ENCODE data around the gene SLC6A20. TPM values are rescaled to one million over a fixed set of nuclear protein-coding genes. Genes with fewer than 3 reads are reported as not detected.
A peak's percentile ranks its signal among the peaks of the same experiment; 100 is the strongest.
"Not testable (repeated sequence)": the region's sequence is repeated elsewhere in the genome, so short reads cannot be mapped to it uniquely, and the experiment has no call there.

Gene SLC6A20
- total RNA-seq, 2 experiments from 2014 or later: not detected

- H3K36me3 Mint-ChIP-seq (ENCODE audit: low read depth): peaks cover 3% of the 10 kb centered on the region
- CTCF ChIA-PET: interaction anchor here (0.7 to 1.3 kb wide), 2 partner anchors 179 to 327 kb away, joined by 3 read pairs; no protein-coding TSS in a partner anchor
- no peaks in the 10 kb centered on the region for H3K27me3 Mint-ChIP-seq
- POLR2A ChIA-PET: no interaction called here
- DNase-seq (no peak), ATAC-seq (no peak)
- no peak overlapping the region for H3K27ac Mint-ChIP-seq
- no peaks in the 10 kb centered on the region for H3K9me3 Mint-ChIP-seq (ENCODE audit: low read depth)
- H3K4me1 Mint-ChIP-seq: no peaks in the 10 kb centered on the region
- intact Hi-C loops (cut with DNase I, micrococcal nuclease): no loop called here
- H3K4me3 Mint-ChIP-seq: no peak overlapping the region
Measured at GRCh38 chr3:45751537-45752242, 44.6 kb downstream of the SLC6A20 start.

GRCh38 chr3:45749880-45750279 lies 46.5 kb downstream of the SLC6A20 start:
- Mint-ChIP-seq H3K27ac (no peak overlapping the region), H3K27me3 (no peaks in the 10 kb centered on the region), H3K36me3 (ENCODE audit: low read depth) (peaks cover 9% of the 10 kb centered on the region), H3K9me3 (ENCODE audit: low read depth) (no peaks in the 10 kb centered on the region), H3K4me3 (no peak overlapping the region), H3K4me1 (no peaks in the 10 kb centered on the region)
- ATAC-seq (no peak), DNase-seq (no peak)
- intact Hi-C loops (cut with DNase I, micrococcal nuclease): no loop called here
- CTCF ChIA-PET: interaction anchor here (0.5 to 1.0 kb wide), 3 partner anchors 59 to 711 kb away, joined by 3 read pairs; no protein-coding TSS in a partner anchor
- POLR2A ChIA-PET: interaction anchor here (0.6 kb wide), 1 partner anchor 9 kb away, joined by 3 read pairs; no protein-coding TSS in a partner anchor

GRCh38 chr3:45749036-45749600 lies 47.2 kb downstream of the SLC6A20 start:
- H3K27me3 Mint-ChIP-seq; DNase-seq; H3K4me1 Mint-ChIP-seq; H3K36me3 Mint-ChIP-seq (ENCODE audit: low read depth); H3K27ac Mint-ChIP-seq; intact Hi-C loops (cut with DNase I, micrococcal nuclease); POLR2A ChIA-PET; H3K9me3 Mint-ChIP-seq (ENCODE audit: low read depth); H3K4me3 Mint-ChIP-seq; ATAC-seq: not testable (repeated sequence)
- CTCF ChIA-PET: interaction anchor here (0.9 to 1.0 kb wide), 2 partner anchors 58 to 181 kb away, joined by 3 read pairs; no protein-coding TSS in a partner anchor

GRCh38 chr3:45748068-45748467 lies 48.3 kb downstream of the SLC6A20 start:
- ATAC-seq: no peak
- no peaks in the 10 kb centered on the region for H3K27me3 Mint-ChIP-seq

GRCh38 chr3:45746777-45747622 lies 49.3 kb downstream of the SLC6A20 start:
- Mint-ChIP-seq H3K36me3 (ENCODE audit: low read depth) (peaks cover 20% of the 10 kb centered on the region), H3K4me3 (no peak overlapping the region), H3K27ac (no peak overlapping the region), H3K4me1 (peaks cover 4% of the 10 kb centered on the region), H3K27me3 (no peaks in the 10 kb centered on the region), H3K9me3 (ENCODE audit: low read depth) (no peaks in the 10 kb centered on the region)
- intact Hi-C loops (cut with DNase I, micrococcal nuclease): no loop called here
- ATAC-seq (no peak), DNase-seq (no peak)
- CTCF ChIA-PET: no interaction called here
- POLR2A ChIA-PET: interaction anchor here (0.7 kb wide), 1 partner anchor 12 kb away, joined by 3 read pairs; no protein-coding TSS in a partner anchor

More at GRCh38 chr3:45748068-45748467, 48.3 kb downstream of the SLC6A20 start:
- ChIA-PET CTCF (interaction anchor here (0.8 kb wide), 1 partner anchor 19 kb away, joined by 4 read pairs; no protein-coding TSS in a partner anchor), POLR2A (interaction anchor here (0.7 kb wide), 1 partner anchor 13 kb away, joined by 3 read pairs; no protein-coding TSS in a partner anchor)
- intact Hi-C loops (cut with DNase I, micrococcal nuclease): no loop called here
- no peak for DNase-seq
- Mint-ChIP-seq H3K9me3 (ENCODE audit: low read depth) (no peaks in the 10 kb centered on the region), H3K27ac (no peak overlapping the region), H3K36me3 (ENCODE audit: low read depth) (peaks cover 14% of the 10 kb centered on the region), H3K4me1 (no peaks in the 10 kb centered on the region), H3K4me3 (no peak overlapping the region)

GRCh38 chr3:45746165-45746776 lies 50.1 kb downstream of the SLC6A20 start:
- intact Hi-C loops (cut with DNase I, micrococcal nuclease): no loop called here
- DNase-seq (no peak), ATAC-seq (no peak)
- CTCF ChIA-PET: interaction anchor here (0.6 kb wide), 2 partner anchors 147 to 632 kb away, joined by 3 read pairs; no protein-coding TSS in a partner anchor
- Mint-ChIP-seq H3K27me3 (no peaks in the 10 kb centered on the region), H3K27ac (no peak overlapping the region), H3K4me1 (peaks cover 11% of the 10 kb centered on the region), H3K36me3 (ENCODE audit: low read depth) (peaks cover 23% of the 10 kb centered on the region), H3K9me3 (ENCODE audit: low read depth) (no peaks in the 10 kb centered on the region), H3K4me3 (no peak overlapping the region)
- POLR2A ChIA-PET: no interaction called here

GRCh38 chr3:45742461-45743089 lies 53.8 kb downstream of the SLC6A20 start:
- ChIA-PET CTCF (interaction anchor here (0.7 to 1.7 kb wide), 2 partner anchors 14 to 50 kb away, joined by 3 to 4 read pairs; no protein-coding TSS in a partner anchor), POLR2A (no interaction called here)
- no peak for ATAC-seq
- Mint-ChIP-seq H3K27ac (peak overlapping the region; percentile 65), H3K9me3 (ENCODE audit: low read depth) (no peaks in the 10 kb centered on the region), H3K4me3 (no peak overlapping the region), H3K36me3 (ENCODE audit: low read depth) (peaks cover 44% of the 10 kb centered on the region), H3K27me3 (no peaks in the 10 kb centered on the region), H3K4me1 (peaks cover 26% of the 10 kb centered on the region)
- intact Hi-C loops (cut with DNase I, micrococcal nuclease): no loop called here
- DNase-seq: no peak

GRCh38 chr3:45741742-45742460 lies 54.4 kb downstream of the SLC6A20 start:
- Mint-ChIP-seq H3K9me3 (ENCODE audit: low read depth) (no peaks in the 10 kb centered on the region), H3K4me1 (peaks cover 27% of the 10 kb centered on the region), H3K4me3 (no peak overlapping the region), H3K36me3 (ENCODE audit: low read depth) (peaks cover 51% of the 10 kb centered on the region), H3K27ac (peak overlapping the region; percentile 65), H3K27me3 (no peaks in the 10 kb centered on the region)
- ChIA-PET CTCF (interaction anchor here (0.7 kb wide), 1 partner anchor 49 kb away, joined by 3 read pairs; no protein-coding TSS in a partner anchor), POLR2A (no interaction called here)
- DNase-seq (no peak), ATAC-seq (no peak)
- intact Hi-C loops (cut with DNase I, micrococcal nuclease): no loop called here

- ATAC-seq (no peak), DNase-seq (no peak)
- CTCF ChIA-PET: no interaction called here
- Mint-ChIP-seq H3K9me3 (ENCODE audit: low read depth) (no peaks in the 10 kb centered on the region), H3K4me3 (no peak overlapping the region), H3K36me3 (ENCODE audit: low read depth) (peaks cover 55% of the 10 kb centered on the region), H3K27me3 (no peaks in the 10 kb centered on the region), H3K4me1 (peaks cover 32% of the 10 kb centered on the region), H3K27ac (peak overlapping the region; percentile 48)
- POLR2A ChIA-PET: no interaction called here
- intact Hi-C loops (cut with DNase I, micrococcal nuclease): no loop called here
Measured at GRCh38 chr3:45741247-45741646, 55.1 kb downstream of the SLC6A20 start.

GRCh38 chr3:45739991-45740390 lies 56.3 kb downstream of the SLC6A20 start:
- POLR2A ChIA-PET: no interaction called here
- no peaks in the 10 kb centered on the region for H3K27me3 Mint-ChIP-seq
- no peak for ATAC-seq
- no peak overlapping the region for H3K27ac Mint-ChIP-seq
- intact Hi-C loops (cut with DNase I, micrococcal nuclease): no loop called here
- H3K4me3 Mint-ChIP-seq: no peak overlapping the region
- H3K9me3 Mint-ChIP-seq (ENCODE audit: low read depth): no peaks in the 10 kb centered on the region
- DNase-seq: no peak
- H3K36me3 Mint-ChIP-seq (ENCODE audit: low read depth): peaks cover 60% of the 10 kb centered on the region
- H3K4me1 Mint-ChIP-seq: peaks cover 33% of the 10 kb centered on the region
- CTCF ChIA-PET: no interaction called here

Measured in activated CD4-positive, alpha-beta T cell treated with anti-CD3 and anti-CD28 coated beads for 36 hours (primary cell).